GM12801 (cell line): Measurements from ENCODE around the gene KRT31.
"Not testable (repeated sequence)": the region's sequence is repeated elsewhere in the genome, so short reads cannot be mapped to it uniquely, and the experiment has no call there.

Source experiments
- CTCF ChIP-seq: IDR thresholded peaks from one replicate; pipeline ENCODE4 v1.5.1; 2011; ENCODE audit warnings: control low read depth; ENCODE audit not compliant: insufficient read length; ENCODE audit errors: extremely low read depth

KRT31 gene

DNA sequence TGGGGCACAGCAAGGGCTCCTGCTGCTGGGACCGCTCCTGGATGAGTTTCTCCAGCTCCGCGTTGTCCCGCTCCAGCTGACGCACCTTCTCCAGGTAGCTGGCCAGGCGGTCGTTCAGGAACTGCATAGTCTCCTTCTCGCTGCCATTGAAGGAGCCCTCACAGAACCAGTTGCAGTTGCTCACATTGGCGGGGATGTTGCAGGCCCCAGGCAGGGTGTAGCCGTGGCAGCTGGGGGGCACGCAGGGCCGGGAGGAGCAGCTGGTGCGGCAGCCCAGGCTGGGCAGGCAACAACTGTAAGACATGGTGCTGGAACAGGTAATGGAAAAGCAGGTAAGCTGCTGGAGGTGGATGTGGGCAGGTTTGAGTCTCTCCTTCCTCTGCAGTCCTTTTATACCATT, 15.5 kb downstream of the KRT31 start, which contains the start of gene KRT34:
KRT34 (minus strand) TSS at position 364 of the 400 bp plus-strand sequence; CDS start at position 304, 60 bp downstream.
- TF ChIP-seq CTCF: not testable (repeated sequence)

DNA sequence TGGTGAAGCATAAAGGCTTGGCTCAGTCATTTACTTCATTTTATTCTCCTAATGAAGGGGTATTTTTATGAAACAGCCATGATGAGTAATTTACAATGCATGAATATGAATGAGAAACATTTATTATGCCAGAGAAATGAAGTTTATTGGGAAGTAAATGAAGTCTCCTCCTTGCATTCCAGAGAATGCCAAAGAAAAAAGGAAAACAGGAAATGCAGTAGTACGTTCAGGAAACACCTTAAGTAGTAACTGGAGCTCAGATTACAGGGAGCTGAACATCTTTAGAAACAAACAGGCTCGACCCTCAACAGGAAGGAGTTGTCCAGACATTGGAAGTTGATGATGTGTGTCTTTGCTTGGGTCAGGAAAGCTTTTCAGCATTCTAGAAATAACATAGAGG, 19.9 kb downstream of the KRT31 start:
- no peak for TF ChIP-seq CTCF

DNA sequence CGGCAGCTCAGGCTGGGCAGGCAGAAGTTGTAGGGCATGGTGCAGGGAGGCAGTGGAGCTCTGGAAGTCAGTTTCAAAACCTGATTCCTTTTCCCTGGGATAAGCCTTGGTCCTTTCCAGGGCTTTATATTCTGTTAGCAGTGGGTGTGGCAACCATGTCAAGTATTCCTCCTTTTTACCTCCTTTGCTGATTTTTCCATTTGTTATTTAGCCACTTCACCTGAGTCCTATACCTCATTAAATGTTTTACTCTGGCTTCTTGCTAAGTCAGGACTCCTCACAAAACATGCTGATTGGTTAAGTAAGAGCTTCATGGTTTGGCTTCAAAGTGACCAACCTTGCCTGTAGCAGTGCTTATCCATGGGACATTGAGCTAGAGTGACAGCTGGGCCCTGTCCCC, 27.7 kb downstream of the KRT31 start, which contains the start of gene KRT33B:
KRT33B (minus strand) TSS at position 101 of the 400 bp plus-strand sequence; CDS start at position 38, 63 bp downstream.
- TF ChIP-seq CTCF: no peak

GRCh38 chr17:41369023-41369422, 28.4 kb downstream of the KRT31 start:
- TF ChIP-seq CTCF: no peak

- no peak for TF ChIP-seq CTCF
These were observed 29.9 kb downstream of the KRT31 start for GRCh38 chr17:41367426-41368075.

DNA sequence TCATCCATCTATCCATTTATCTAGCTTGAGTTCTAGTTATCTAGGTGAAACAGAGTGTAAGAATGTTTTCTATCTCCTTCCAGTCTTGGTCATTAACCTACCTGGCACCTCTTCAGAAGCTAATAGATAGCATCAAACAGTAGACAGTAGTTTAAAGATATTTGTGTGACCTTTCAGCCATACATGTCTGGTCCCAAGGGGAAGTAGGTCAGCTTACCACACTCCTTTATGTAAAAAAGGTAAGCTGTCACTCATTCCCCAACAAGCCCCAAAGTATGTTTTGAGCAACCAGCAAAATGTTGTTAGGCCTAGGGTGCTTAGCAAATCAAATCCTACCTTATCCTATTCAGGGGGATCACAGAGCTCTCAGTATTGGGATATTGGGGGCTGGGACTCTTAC, 31.3 kb downstream of the KRT31 start:
- TF ChIP-seq CTCF: no peak

DNA sequence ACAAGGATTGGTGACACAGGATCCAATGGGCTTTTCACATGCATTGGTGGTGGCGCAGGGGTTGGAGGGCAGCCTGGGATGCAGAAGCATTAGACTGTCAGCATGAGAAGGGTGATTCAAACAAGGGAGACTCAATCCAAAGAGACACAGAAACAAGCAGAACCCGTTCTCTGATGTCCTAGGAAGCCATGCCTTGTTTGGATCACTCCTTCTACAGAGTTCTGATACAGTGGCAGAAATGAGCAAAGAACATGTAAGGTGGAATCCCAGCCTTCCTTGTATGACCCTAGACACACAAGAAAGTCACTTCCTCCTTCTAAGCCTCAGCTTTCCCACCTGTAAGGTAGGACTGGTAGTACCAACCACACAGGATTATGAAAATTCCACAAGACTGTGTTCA, 33.5 kb downstream of the KRT31 start:
- TF ChIP-seq CTCF: no peak
